GM19438 (cell line): Measurements from ENCODE around the gene DLG2.

Experiments used
- ATAC-seq: cut with Tn5 transposase; IDR thresholded peaks from one replicate; pipeline ENCODE4 v1.9.1; 2021; ENCODE audit warnings: low read depth; ENCODE audit not compliant: unreplicated experiment

Gene DLG2

GRCh38 chr11:84544566-84544965, 1082.6 kb downstream of the DLG2 start:
- ATAC-seq: no peak

GRCh38 chr11:84543367-84544159, 1083.6 kb downstream of the DLG2 start:
- ATAC-seq: no peak

- no peak for ATAC-seq
Measured at GRCh38 chr11:84541731-84542340, 1085.3 kb downstream of the DLG2 start.

GRCh38 chr11:84536456-84536855, 1090.7 kb downstream of the DLG2 start:
- no peak for ATAC-seq

GRCh38 chr11:84532364-84532763, 1094.8 kb downstream of the DLG2 start:
- ATAC-seq: no peak

- ATAC-seq: no peak
Measured at GRCh38 chr11:84526250-84526649, 1100.9 kb downstream of the DLG2 start.

GRCh38 chr11:84524422-84525051, 1102.6 kb downstream of the DLG2 start:
- no peak for ATAC-seq

- ATAC-seq: no peak
Measured at GRCh38 chr11:84522331-84522730, 1104.8 kb downstream of the DLG2 start.

- no peak for ATAC-seq
Measured at GRCh38 chr11:84518631-84519183, 1108.4 kb downstream of the DLG2 start.

GRCh38 chr11:84514436-84514835, 1112.7 kb downstream of the DLG2 start:
- no peak for ATAC-seq

GRCh38 chr11:84503503-84503902, 1123.6 kb downstream of the DLG2 start:
- ATAC-seq: no peak

- ATAC-seq: no peak
Measured at GRCh38 chr11:84501750-84502149, 1125.4 kb downstream of the DLG2 start.

GRCh38 chr11:84497981-84498411, 1129.1 kb downstream of the DLG2 start:
- no peak for ATAC-seq

GRCh38 chr11:84497181-84497580, 1130.0 kb downstream of the DLG2 start:
- ATAC-seq: no peak

- no peak for ATAC-seq
Measured at GRCh38 chr11:84496122-84496521, 1131.0 kb downstream of the DLG2 start.

- no peak for ATAC-seq
Measured at GRCh38 chr11:84480131-84480530, 1147.0 kb downstream of the DLG2 start.

- ATAC-seq: no peak
Measured at GRCh38 chr11:84476581-84476980, 1150.6 kb downstream of the DLG2 start.

GRCh38 chr11:84471501-84471900, 1155.6 kb downstream of the DLG2 start:
- ATAC-seq: no peak

- no peak for ATAC-seq
Measured at GRCh38 chr11:84468235-84468634, 1158.9 kb downstream of the DLG2 start.

- ATAC-seq: no peak
Measured at GRCh38 chr11:84465040-84465439, 1162.1 kb downstream of the DLG2 start.

- ATAC-seq: no peak
Measured at GRCh38 chr11:84455691-84456090, 1171.5 kb downstream of the DLG2 start.
